Neuronal stem cell (in vitro differentiated cells): ENCODE data around the gene RUBCNL.

Experiments
- DNase-seq: peaks from one replicate; pipeline ENCODE4 v3.0.0-alpha.2; 2013; ENCODE audit warnings: low spot score
- H2AFZ ChIP-seq: one replicate; pipeline ENCODE4 v1.6.1; 2013; ENCODE audit warnings: mild to moderate bottlenecking, low read length, inconsistent platforms
- H2AK5ac ChIP-seq: 2 replicates; pipeline ENCODE4 v1.6.1; 2013; ENCODE audit warnings: low read depth, mild to moderate bottlenecking, inconsistent platforms, low read length, moderate library complexity, mixed read lengths
- H2BK120ac ChIP-seq: 2 replicates; pipeline ENCODE4 v1.6.1; 2013; ENCODE audit warnings: low read depth, mild to moderate bottlenecking, inconsistent platforms, low read length, moderate library complexity, mixed read lengths
- H2BK12ac ChIP-seq: one replicate; pipeline ENCODE4 v1.6.1; 2013; ENCODE audit warnings: low read length, inconsistent platforms
- H2BK15ac ChIP-seq: 2 replicates; pipeline ENCODE4 v1.6.1; 2013; ENCODE audit warnings: mild to moderate bottlenecking, low read length, inconsistent platforms, mixed read lengths
- H2BK5ac ChIP-seq: one replicate; pipeline ENCODE4 v1.6.1; 2013; ENCODE audit warnings: inconsistent platforms, mild to moderate bottlenecking, low read length, moderate library complexity
- H3K14ac ChIP-seq: one replicate; pipeline ENCODE4 v1.6.1; 2013; ENCODE audit warnings: low read length, inconsistent platforms
- H3K18ac ChIP-seq: 2 replicates; pipeline ENCODE4 v1.6.1; 2013; ENCODE audit warnings: low read length, inconsistent platforms
- H3K23ac ChIP-seq: 2 replicates; pipeline ENCODE4 v1.6.1; 2013; ENCODE audit warnings: low read depth, mild to moderate bottlenecking, mixed read lengths, low read length, inconsistent platforms; ENCODE audit not compliant: poor library complexity
- H3K27ac ChIP-seq: replicated peaks from 3 replicates; pipeline ENCODE4 v1.5.1; 2013; ENCODE audit warnings: low read length, inconsistent platforms
- H3K27me3 ChIP-seq, 3 experiments: 2 replicates each; pipeline ENCODE4 v1.6.1; 2013; ENCODE audit warnings: low read length in 3 of 3, mild to moderate bottlenecking in 2 of 3, inconsistent platforms in 1 of 3, low read depth in 1 of 3, mixed read lengths in 1 of 3, moderate library complexity in 1 of 3; ENCODE audit not compliant: control insufficient read depth in 3 of 3, insufficient read depth in 3 of 3
- H3K36me3 ChIP-seq, 2 donors: replicated peaks in 1 of 2; 2 replicates each; pipeline ENCODE4 v1.6.1; 2013; ENCODE audit warnings: low read length in 2 of 2; ENCODE audit not compliant: control insufficient read depth in 2 of 2, insufficient read depth in 2 of 2
- H3K4ac ChIP-seq: 2 replicates; pipeline ENCODE4 v1.6.1; 2013; ENCODE audit warnings: inconsistent platforms, mild to moderate bottlenecking, low read length, moderate library complexity
- H3K4me1 ChIP-seq, 2 donors: 1 replicate in 1 of 2; 2 replicates in 1 of 2; pipeline ENCODE4 v1.6.1; 2013; ENCODE audit warnings: low read length in 2 of 2, low read depth in 1 of 2; ENCODE audit not compliant: control insufficient read depth in 2 of 2, insufficient read depth in 1 of 2
- H3K4me2 ChIP-seq: one replicate; pipeline ENCODE4 v1.6.1; 2013; ENCODE audit warnings: mild to moderate bottlenecking, low read length, inconsistent platforms; ENCODE audit not compliant: insufficient read depth, poor library complexity, severe bottlenecking
- H3K4me3 ChIP-seq, 2 donors: 2 replicates each; pipeline ENCODE4 v1.5.1; 2013; ENCODE audit warnings: low read length in 2 of 2, mild to moderate bottlenecking in 2 of 2, inconsistent platforms in 1 of 2, moderate library complexity in 1 of 2
- H3K79me1 ChIP-seq: one replicate; pipeline ENCODE4 v1.6.1; 2013; ENCODE audit warnings: low read depth, mild to moderate bottlenecking, inconsistent platforms, low read length, moderate library complexity
- H3K9ac ChIP-seq: one replicate; pipeline ENCODE4 v1.6.1; 2013; ENCODE audit warnings: mild to moderate bottlenecking, low read depth, low read length, inconsistent platforms; ENCODE audit not compliant: poor library complexity
- H3K9me3 ChIP-seq, 2 donors: replicated peaks in 1 of 2; 2 replicates each; pipeline versions ENCODE3 to v1.6.1; 2013; ENCODE audit warnings: low read length in 2 of 2, mild to moderate bottlenecking in 2 of 2, inconsistent platforms in 1 of 2, low read depth in 1 of 2, mixed read lengths in 1 of 2, moderate library complexity in 1 of 2; ENCODE audit not compliant: control insufficient read depth in 2 of 2, insufficient read depth in 1 of 2
- H4K8ac ChIP-seq: one replicate; pipeline ENCODE4 v1.6.1; 2013; ENCODE audit warnings: low read depth, mild to moderate bottlenecking, inconsistent platforms, low read length, moderate library complexity
- H4K91ac ChIP-seq: one replicate; pipeline ENCODE4 v1.6.1; 2013; ENCODE audit warnings: low read length, low read depth, mild to moderate bottlenecking, inconsistent platforms; ENCODE audit not compliant: poor library complexity
- WGBS, 2 donors: extraction: QIAGEN DNeasy Blood & Tissue Kit; methylation state at CpG; one replicate each; pipeline ENCODE4 v1.1.7; 2013; ENCODE audit warnings: missing lambda C conversion rate in 2 of 2, mixed read lengths in 1 of 2; ENCODE audit not compliant: insufficient read length in 2 of 2, insufficient replicate concordance in 1 of 2; ENCODE audit errors: extremely low coverage in 2 of 2; 5-methylcytosine and 5-hydroxymethylcytosine counted together

Gene RUBCNL

DNA sequence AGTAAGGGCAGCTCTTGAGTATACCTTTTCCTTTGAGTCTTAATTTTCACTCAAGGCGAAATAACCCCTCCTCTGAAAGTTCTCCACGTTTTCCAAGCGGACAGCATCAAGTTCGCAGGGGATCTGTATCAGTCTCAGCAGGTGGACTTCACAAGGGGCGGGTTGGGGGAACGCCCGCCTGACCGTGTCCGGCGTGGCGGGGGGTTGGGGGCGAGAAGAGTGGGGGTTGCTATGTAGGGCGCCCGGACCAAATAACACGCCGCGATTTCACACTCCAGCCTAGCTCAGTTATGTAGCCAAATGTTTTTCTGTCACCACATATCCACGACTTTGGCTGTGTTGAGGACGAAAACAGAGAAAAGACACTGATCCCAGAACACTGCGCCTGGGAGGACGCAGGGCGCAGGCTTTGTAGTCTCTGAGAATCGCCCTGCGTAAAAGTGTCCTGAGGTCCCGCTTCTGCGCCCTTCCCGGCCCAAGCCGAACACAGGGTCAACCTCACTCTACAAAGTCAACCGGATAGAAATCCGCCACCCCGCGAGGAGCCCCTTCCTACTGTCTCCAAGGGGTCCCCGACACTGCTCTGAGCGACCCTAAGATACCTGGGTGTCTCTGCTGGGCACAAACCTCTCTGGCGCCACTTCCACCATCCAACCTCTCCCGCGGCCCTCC lies 524 bp downstream of the RUBCNL start:
- Histone ChIP-seq H4K91ac (no peak overlapping the region), H3K4ac (no peak overlapping the region), H4K8ac (no peak overlapping the region), H2BK5ac (no peak overlapping the region), H3K18ac (peak overlapping the region; percentile 34), H3K4me2 (peak overlapping the region; percentile 93), H3K9ac (peak overlapping the region; percentile 22), H2BK120ac (no peak overlapping the region), H2BK12ac (no peak overlapping the region), H3K9me3 (no peaks in the 10 kb centered on the region), H3K14ac (no peak overlapping the region), H3K36me3 (no peaks in the 10 kb centered on the region), H3K23ac (no peak overlapping the region), H3K27me3 (peaks cover 2 to 63% (median 42%) of the 10 kb centered on the region in 3 experiments), H3K27ac (no peak overlapping the region), H2AFZ (peak overlapping the region; percentile 94), H3K4me3 (peak overlapping the region; percentile 43 to 81), H3K4me1 (peaks cover 10 to 11% of the 10 kb centered on the region in 2 donors), H2BK15ac (no peak overlapping the region), H2AK5ac (no peak overlapping the region), H3K79me1 (no peaks in the 10 kb centered on the region)
- no peak for DNase-seq
- no CpG with 5 or more reads among the region's 37 CpGs for WGBS, 2 donors

DNA sequence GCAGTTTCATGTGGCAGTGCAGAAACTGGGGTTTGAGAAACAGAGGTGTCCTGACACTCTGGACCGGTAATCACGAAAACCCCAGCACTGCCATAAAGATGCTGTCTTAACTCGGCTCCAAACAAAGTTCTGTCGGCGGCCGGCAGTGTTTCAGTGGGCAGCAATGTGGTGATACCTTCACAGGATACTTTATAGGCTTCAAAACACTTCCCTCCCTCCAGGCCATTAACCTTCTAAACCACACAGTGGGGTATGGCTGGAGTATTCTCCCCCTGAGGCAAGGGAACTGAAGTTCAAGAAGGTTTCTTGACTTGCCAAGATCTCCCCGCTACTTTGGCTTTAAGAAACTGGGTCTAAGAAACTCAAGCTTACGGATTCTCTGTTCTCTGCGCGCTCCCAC lies 1.1 kb downstream of the RUBCNL start:
- no peak overlapping the region for H3K9ac ChIP-seq
- no peak overlapping the region for H2BK120ac ChIP-seq
- H3K9me3 ChIP-seq, result no peaks in the 10 kb centered on the region
- H3K18ac ChIP-seq, result no peak overlapping the region
- H3K14ac ChIP-seq, result no peak overlapping the region
- WGBS, 2 donors, result no CpG with 5 or more reads among the region's 10 CpGs
- no peaks in the 10 kb centered on the region for H3K36me3 ChIP-seq
- H2BK12ac ChIP-seq, result no peak overlapping the region
- DNase-seq, result no peak
- H3K4me3 ChIP-seq, result no peak overlapping the region
- no peak overlapping the region for H2BK5ac ChIP-seq
- H3K27me3 ChIP-seq, result peaks cover 2 to 63% (median 42%) of the 10 kb centered on the region in 3 experiments
- no peaks in the 10 kb centered on the region for H3K79me1 ChIP-seq
- H4K8ac ChIP-seq, result no peak overlapping the region
- H4K91ac ChIP-seq, result no peak overlapping the region
- no peak overlapping the region for H3K4ac ChIP-seq
- no peak overlapping the region for H2AFZ ChIP-seq
- H2BK15ac ChIP-seq, result no peak overlapping the region
- no peak overlapping the region for H3K23ac ChIP-seq
- no peak overlapping the region for H3K4me2 ChIP-seq
- no peak overlapping the region for H3K27ac ChIP-seq
- H3K4me1 ChIP-seq, result peaks cover 10 to 11% of the 10 kb centered on the region in 2 donors
- no peak overlapping the region for H2AK5ac ChIP-seq

DNA sequence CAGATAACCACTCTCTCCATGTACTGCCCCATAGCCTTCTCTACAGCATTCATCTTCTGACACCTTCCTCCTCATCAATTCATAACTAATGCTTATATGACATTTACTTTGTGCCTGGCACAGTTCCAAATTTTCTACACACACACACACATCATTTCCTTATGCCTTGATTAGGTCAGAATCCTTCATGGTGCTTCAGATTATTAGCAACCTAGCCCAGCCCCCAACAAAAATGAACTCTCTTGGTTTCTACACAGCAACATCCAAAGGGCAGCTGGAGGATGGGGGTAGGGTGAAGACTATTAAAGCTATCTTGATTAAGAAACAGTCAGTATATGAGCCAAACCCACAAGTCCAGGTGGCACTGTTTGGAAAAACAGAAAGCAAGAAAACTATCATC lies 3.7 kb downstream of the RUBCNL start:
- Histone ChIP-seq H3K27me3 (peaks cover 2 to 50% (median 31%) of the 10 kb centered on the region in 3 experiments), H4K8ac (no peak overlapping the region), H3K4me3 (no peak overlapping the region), H2AFZ (no peak overlapping the region), H2AK5ac (no peak overlapping the region), H3K18ac (no peak overlapping the region), H2BK12ac (no peak overlapping the region), H3K9me3 (no peaks in the 10 kb centered on the region), H3K4me2 (no peak overlapping the region), H3K23ac (no peak overlapping the region), H3K4me1 (peaks cover 0 to 2% of the 10 kb centered on the region in 2 donors), H3K14ac (no peak overlapping the region), H2BK5ac (no peak overlapping the region), H2BK15ac (no peak overlapping the region), H2BK120ac (no peak overlapping the region), H4K91ac (no peak overlapping the region), H3K9ac (no peak overlapping the region), H3K36me3 (no peaks in the 10 kb centered on the region), H3K79me1 (no peaks in the 10 kb centered on the region), H3K27ac (no peak overlapping the region), H3K4ac (no peak overlapping the region)
- DNase-seq, result no peak

DNA sequence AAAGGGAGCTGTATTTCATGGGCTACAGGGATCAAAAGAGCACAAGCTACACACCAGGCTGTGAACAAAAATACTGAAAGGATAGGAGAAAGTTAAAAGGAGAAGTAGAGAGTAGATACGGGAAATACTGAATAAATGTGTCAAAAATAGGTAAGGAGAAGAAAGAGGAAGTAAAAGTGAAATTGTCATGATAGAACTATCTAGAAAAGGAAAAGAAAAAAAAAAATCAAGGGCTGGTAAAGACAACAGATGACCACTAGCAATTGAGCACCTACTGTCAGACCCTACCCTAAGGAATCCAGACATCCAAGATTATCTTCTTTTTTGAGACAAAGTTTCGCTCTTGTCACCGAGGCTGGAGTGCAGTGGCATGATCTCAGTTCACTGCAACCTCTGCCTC lies 4.8 kb downstream of the RUBCNL start:
- 100% methylated on average over 1 of the region's 3 CpGs; no CpG with 5 or more reads in 1 of the 2 donors for WGBS, 2 donors
- Histone ChIP-seq H2BK12ac (no peak overlapping the region), H3K14ac (no peak overlapping the region), H2AFZ (no peak overlapping the region), H3K9ac (no peak overlapping the region), H3K9me3 (no peaks in the 10 kb centered on the region), H3K18ac (no peak overlapping the region), H3K79me1 (no peaks in the 10 kb centered on the region), H2BK5ac (no peak overlapping the region), H4K8ac (no peak overlapping the region), H3K4me1 (no peaks in the 10 kb centered on the region), H3K36me3 (no peaks in the 10 kb centered on the region), H3K23ac (no peak overlapping the region), H3K4me3 (no peak overlapping the region), H3K4me2 (no peak overlapping the region), H3K27me3 (peaks cover 2 to 41% (median 22%) of the 10 kb centered on the region in 3 experiments), H4K91ac (no peak overlapping the region), H3K27ac (no peak overlapping the region), H2BK15ac (no peak overlapping the region), H2AK5ac (no peak overlapping the region), H2BK120ac (no peak overlapping the region), H3K4ac (no peak overlapping the region)
- DNase-seq, result no peak
